HG02885 (cell line): ENCODE measurements around the gene LRRC26.
"Not testable (repeated sequence)": the region's sequence is repeated elsewhere in the genome, so short reads cannot be mapped to it uniquely, and the experiment has no call there.

Source experiments
- ATAC-seq: cut with Tn5 transposase; IDR thresholded peaks from one replicate; pipeline ENCODE4 v1.9.1; 2021; ENCODE audit warnings: mild to moderate bottlenecking; ENCODE audit not compliant: unreplicated experiment, poor library complexity

LRRC26 gene

DNA sequence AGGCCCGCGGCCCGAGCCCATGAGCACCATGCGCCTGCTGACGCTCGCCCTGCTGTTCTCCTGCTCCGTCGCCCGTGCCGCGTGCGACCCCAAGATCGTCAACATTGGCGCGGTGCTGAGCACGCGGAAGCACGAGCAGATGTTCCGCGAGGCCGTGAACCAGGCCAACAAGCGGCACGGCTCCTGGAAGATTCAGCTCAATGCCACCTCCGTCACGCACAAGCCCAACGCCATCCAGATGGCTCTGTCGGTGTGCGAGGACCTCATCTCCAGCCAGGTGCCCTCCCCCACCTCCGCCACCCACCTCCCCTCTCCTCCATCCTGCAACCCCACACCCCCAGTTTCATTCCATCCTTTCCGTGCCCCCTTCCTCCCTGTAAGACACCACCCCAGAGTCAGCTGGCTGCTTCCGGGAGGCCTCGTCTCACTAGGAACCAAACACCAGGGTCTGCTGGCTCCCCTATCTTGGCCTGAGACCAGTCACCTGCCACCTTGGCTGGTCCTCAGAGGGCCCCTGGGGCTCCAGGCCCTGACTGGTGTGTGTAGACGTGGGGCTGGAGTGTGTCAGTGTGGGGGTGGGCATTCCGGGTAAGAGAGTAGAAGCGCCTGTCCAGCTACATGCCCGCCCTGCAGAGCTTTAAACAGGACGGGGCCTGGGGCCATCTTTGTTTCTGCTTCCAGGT is 30.2 kb downstream of the LRRC26 start:
- no peak for ATAC-seq

DNA sequence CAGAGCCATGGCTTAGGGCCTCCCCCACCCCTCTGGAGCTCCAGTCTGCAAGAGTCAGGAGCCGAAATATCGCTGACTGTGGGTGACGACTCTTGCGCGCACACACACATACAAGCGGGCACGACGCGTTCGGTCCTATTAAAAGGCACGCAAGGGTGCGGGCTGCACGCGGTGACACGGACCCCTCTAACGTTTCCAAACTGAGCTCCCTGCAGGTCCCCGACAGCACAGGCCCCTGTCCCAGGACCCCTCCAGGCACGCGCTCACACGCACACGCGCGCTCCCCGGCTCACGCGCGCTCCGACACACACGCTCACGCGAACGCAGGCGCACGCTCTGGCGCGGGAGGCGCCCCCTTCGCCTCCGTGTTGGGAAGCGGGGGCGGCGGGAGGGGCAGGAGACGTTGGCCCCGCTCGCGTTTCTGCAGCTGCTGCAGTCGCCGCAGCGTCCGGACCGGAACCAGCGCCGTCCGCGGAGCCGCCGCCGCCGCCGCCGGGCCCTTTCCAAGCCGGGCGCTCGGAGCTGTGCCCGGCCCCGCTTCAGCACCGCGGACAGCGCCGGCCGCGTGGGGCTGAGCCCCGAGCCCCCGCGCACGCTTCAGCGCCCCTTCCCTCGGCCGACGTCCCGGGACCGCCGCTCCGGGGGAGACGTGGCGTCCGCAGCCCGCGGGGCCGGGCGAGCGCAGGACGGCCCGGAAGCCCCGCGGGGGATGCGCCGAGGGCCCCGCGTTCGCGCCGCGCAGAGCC is 31.0 kb downstream of the LRRC26 start, which contains the start of gene GRIN1:
GRIN1 (plus strand) TSS at position 433 of the 746 bp plus-strand sequence. CDS start 333 bp downstream, outside the sequence.
- ATAC-seq = no peak

DNA sequence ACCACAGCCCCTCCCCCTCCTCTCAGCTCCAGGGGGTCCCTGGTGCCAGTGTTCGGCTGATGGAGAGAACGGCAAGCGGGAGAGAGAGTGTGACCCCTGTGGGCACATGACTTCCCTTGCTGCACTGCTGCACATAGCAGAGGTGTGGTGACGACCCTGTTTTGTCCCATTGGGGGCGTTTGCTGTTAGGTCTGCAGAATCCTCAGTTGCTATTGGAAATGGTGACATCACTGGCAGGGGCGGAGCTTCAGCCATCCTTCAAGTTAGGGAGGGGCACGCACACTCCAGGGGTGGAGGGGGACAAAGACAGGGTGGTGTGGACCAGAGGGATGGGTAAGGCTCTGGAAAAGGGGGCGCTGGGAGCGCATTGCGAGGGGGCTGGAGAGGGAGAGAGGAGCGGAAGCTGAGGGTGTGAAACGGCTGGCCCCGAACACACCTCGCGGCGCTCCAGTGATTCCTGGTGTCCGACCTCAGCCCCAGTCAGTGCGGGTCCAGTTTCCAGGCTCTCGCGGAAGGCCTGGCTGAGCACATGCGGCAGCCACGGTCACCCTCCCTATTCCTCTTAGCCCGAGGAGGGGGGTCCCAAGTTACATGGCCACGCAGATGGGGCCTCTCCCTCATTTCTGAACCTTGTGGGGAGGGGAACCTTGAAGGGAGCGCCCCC is 31.7 kb downstream of the LRRC26 start:
- no peak for ATAC-seq

- ATAC-seq = no peak
These were observed 32.8 kb downstream of the LRRC26 start for GRCh38 chr9:137136881-137137607.

GRCh38 chr9:137136261-137136880 is 33.5 kb downstream of the LRRC26 start:
- no peak for ATAC-seq

DNA sequence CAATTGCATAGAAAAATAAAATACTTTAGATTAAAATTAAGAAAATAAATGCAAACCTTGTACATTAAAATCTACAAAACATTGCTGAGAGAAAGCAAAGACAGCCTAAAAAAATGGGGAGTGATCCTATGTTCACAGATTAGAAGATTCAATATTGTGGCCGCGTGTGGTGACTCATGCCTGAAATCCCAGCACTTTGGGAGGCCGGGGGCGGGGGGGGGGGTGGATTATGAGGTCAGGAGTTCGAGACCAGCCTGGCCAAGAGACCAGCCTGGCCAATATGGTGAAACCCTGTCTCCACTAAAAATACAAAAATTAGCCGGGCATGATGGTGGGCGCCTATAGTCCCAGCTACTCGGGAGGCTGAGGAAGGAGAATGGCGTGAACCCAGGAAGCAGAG is 34.7 kb downstream of the LRRC26 start:
- not testable (repeated sequence) for ATAC-seq

DNA sequence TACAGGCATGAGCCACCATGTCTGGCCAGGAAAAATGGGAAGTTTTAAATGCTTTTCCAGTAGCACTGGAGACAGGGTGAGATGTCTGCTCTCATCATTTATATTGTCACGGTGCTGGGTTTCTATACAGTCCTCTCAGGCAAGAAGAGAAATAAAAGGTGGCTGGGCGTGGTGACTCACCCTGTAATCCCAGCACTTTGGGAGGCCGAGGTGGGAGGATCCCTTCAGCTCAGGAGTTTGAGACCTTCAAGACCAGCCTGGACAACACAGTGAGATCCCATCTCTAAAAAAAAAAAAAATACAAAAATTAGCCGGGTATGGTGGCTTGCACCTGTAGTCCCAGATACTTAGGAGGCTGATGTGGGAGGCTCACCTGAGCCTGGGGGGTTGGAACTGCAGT is 35.7 kb downstream of the LRRC26 start:
- ATAC-seq = no peak

DNA sequence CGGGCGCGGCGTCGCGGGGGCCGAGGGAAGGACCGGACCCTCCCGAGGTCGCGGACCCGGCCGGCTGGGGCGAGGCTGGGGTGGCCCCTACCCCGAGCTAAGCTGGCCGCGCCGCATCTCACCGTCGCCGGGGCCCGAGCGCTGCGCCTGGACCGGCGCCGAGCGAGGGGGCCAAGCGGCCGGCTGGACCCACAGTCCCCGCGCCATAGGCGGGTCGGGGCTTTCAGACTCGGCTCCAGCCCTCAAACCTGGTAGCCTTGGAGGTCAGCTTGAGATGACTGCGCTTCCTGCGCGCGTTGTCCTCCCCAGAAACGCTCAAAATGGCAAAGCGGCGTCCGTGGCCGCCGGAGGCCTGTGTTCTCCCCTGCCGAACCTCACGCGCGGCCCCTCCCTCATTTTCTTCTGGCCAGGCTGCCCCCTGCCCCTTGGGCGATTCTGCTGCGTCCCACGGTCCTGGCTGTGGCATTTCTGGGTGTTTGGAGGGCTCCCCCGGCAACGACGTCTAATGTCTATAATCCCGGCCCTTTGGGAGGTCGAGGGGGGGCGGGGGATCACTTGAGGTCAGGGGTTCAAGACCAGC is 39.6 kb downstream of the LRRC26 start:
- ATAC-seq = peak; percentile 28

DNA sequence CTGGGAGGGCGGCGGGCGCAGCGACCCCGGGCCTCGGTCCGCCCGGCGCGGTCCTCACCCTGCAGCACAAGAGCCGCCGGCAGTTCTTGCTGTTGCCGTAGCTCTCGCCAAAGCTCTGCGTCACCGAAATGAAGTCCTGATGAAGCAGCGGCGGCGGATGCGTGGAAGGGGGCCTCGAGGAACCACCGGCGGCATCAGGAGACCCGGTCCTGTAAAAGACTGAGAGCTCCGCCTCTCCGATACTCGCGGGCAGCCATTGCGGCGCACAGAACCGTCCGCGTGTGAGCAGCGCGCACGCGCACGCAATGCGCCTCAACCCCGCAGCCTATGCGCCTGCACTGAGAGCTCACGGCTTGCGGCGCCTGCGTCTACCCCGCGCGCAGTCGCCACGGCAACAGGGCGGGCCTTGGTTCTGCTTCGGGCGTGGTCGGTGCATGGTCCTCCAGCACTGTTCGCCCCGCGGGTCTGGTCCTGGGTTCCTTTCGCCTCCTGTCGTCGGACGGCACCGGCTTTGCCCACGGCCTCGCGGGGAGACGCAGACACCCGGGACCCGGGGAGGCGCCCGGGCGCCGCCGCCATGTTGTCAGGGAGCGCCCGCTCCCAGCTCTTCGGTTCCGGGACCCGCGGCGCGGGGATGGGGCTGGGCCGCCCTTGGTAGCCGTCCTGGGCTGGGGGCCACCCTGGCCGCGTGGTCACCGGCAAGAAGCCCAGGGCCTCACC is 40.2 kb downstream of the LRRC26 start:
- ATAC-seq = peak; percentile 89

DNA sequence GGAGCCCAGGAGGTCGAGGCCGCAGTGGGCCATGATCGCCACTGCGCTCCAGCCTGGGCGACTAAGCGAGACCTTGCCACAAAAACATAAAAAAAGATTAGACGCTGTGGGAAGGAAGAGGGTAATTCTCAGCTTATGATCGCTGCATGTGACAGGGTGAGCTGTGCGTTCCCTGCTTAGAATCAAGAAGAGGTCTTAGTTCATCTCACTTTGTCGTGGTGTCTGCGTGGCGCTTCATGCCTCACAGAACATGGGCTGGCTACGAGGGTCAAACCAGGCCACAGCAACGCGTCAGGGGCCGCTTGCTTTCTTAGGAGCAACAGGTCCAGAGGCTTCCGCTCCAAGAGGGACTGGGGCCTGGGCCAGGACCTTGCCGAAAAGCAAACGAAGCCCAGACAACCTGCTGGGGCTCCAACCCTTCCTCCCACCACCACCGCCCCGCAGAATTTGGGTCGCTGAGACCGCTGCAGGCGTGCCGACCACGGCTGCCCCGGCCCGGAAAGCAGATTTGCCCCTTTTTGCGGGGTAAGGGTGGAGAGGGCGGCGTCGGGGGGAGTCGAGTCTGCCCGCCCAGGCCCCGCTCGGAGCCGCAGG is 40.9 kb downstream of the LRRC26 start:
- ATAC-seq = no peak

- no peak for ATAC-seq
These were observed 41.5 kb downstream of the LRRC26 start for GRCh38 chr9:137128158-137128861.

GRCh38 chr9:137127301-137128157 is 42.3 kb downstream of the LRRC26 start:
- no peak for ATAC-seq

DNA sequence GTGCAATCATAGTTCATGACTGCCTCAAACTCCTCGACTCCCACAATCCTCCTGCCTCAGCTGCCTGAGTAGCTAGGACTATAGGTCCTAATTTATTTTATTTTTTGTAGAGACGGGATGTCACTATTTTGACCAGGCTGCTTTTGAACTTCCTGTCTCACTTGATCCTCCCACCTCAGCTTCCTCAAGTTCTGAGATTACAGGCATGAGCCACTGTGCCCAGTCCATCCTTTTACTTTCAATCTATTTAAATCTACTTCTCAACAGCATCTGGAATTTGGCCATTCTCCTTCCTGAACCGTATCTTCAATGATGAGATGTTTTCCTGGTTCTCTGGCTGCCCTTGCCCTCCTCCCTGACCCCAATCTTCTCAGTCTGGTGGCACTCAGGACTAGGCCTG is 43.1 kb downstream of the LRRC26 start:
- no peak for ATAC-seq

DNA sequence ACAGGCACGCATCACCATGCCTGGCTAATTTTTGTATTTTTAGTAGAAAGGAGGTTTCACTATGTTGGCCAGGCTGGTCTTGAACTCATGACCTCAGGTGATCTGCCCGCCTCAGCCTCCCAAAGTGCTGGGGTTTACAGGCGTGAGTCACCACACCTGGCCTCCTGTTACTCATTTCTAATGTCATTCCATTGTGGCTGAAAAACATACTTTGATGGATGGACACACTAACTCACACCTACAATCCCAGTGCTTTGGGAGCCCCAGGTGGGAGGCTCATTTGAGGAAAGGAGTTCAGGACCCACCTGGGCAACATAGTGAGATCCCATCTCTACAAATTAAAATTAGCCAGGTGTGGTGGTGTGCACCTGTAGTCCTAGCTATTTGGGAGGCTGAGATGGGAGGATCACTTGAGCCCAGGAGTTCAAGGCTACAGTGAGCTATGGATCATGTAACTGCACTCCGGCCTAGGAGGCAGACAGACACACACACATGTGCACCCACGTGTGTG is 45.8 kb downstream of the LRRC26 start:
- not testable (repeated sequence) for ATAC-seq

DNA sequence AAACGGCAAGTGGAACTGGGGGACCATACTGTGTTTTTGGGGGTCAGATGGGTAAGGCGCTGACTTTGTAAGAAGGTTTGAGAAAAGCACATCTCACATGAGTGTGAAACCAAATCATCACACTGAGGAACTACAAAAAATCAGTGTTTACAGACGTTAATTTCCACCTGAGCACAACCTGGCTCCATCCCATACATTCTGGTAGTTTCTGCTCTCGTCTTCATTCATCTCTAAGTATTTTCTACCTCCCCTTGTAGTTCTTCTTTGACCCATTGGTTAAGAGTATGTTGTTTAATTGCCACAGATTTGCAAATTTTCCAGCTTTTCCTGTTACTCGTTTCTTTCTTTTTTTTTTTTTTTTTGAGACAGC is 46.4 kb downstream of the LRRC26 start:
- no peak for ATAC-seq

- not testable (repeated sequence) for ATAC-seq
These were observed 46.9 kb downstream of the LRRC26 start for GRCh38 chr9:137122796-137123467.
